GM23338 (cell line): Measurements from ENCODE around the gene FANCL.

Experiments
- CREB1 ChIP-seq: fragments of 250-450 bp; sonication (Bioruptor Pico); IDR thresholded peaks from 2 replicates; pipeline ENCODE4 v1.5.0; 2020; ENCODE audit warnings: low read depth, mild to moderate bottlenecking, moderate library complexity
- EZH2 ChIP-seq: fragments of 200-600 bp; sonication (generic); IDR thresholded peaks from one replicate; pipeline ENCODE4 v1.8.0; 2017; ENCODE audit warnings: antibody characterized with exemption, mild to moderate bottlenecking, low read depth; ENCODE audit not compliant: unreplicated experiment
- EZH2phosphoT487 ChIP-seq: fragments of 200-600 bp; sonication (generic); IDR thresholded peaks from one replicate; pipeline ENCODE4 v1.8.1; 2018; ENCODE audit warnings: antibody characterized with exemption; ENCODE audit not compliant: unreplicated experiment
- JUNB ChIP-seq: IDR thresholded peaks from one replicate; pipeline ENCODE4 v1.6.1; 2016; ENCODE audit warnings: antibody characterized with exemption; ENCODE audit not compliant: unreplicated experiment
- NANOG ChIP-seq: IDR thresholded peaks from 2 replicates; pipeline ENCODE4 v1.6.1; 2016; ENCODE audit warnings: antibody characterized with exemption, borderline replicate concordance
- POLR2AphosphoS5 ChIP-seq: IDR thresholded peaks from 2 replicates; pipeline ENCODE4 v1.6.1; 2016; ENCODE audit warnings: antibody characterized with exemption, low read depth
- STAT1 ChIP-seq: IDR thresholded peaks from one replicate; pipeline ENCODE4 v1.6.1; 2016; ENCODE audit warnings: antibody characterized with exemption; ENCODE audit not compliant: unreplicated experiment
- ZNF114 ChIP-seq: fragments of 250-450 bp; sonication (Bioruptor Pico); IDR thresholded peaks from 2 replicates; pipeline ENCODE4 v1.5.0; 2020; ENCODE audit warnings: mild to moderate bottlenecking, moderate library complexity
- TF ChIP-seq, protein P1 (sequence below), 2 experiments: fragments of 200-600 bp in 1 of 2; sonication (generic) in 1 of 2; conservative IDR thresholded peaks; 2 replicates each; pipeline versions ENCODE4 v1.5.1 to v1.6.1; 2016 to 2017; ENCODE audit warnings: antibody characterized with exemption in 2 of 2, low read depth in 2 of 2, mild to moderate bottlenecking in 2 of 2, moderate library complexity in 1 of 2
- TF ChIP-seq, protein P2 (sequence below): IDR thresholded peaks from 2 replicates; pipeline ENCODE4 v1.6.1; 2016; ENCODE audit warnings: antibody characterized with exemption
- TF ChIP-seq, protein P3 (sequence below): IDR thresholded peaks from one replicate; pipeline ENCODE4 v1.6.1; 2018; ENCODE audit warnings: antibody characterized with exemption; ENCODE audit not compliant: unreplicated experiment
- TF ChIP-seq, protein P4 (sequence below): fragments of 250-450 bp; sonication (Bioruptor Pico); IDR thresholded peaks from 2 replicates; pipeline ENCODE4 v1.5.0; 2020; ENCODE audit warnings: mild to moderate bottlenecking, moderate library complexity

DNA sequence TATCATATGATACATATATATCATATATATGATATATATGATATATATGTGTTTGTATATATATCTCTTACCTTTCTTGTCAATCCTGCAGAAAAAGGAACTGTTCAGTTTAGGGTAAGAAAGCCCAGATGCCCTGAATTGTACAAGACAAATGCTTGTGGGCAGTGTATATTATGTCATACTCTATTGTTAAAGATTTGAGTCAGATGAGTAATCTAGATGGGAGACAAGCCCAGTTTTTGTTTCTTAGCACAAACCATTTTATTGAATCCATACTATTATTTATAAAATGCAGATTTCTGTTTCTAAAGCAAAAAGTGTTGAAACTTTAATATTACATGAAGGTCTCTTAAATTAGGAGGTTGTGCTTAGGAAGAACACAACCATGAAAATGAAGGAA, 103.9 kb downstream of the FANCL start:
- no peak for TF ChIP-seq EZH2phosphoT487
- TF ChIP-seq EZH2: no peak
- TF ChIP-seq, protein P1, sequence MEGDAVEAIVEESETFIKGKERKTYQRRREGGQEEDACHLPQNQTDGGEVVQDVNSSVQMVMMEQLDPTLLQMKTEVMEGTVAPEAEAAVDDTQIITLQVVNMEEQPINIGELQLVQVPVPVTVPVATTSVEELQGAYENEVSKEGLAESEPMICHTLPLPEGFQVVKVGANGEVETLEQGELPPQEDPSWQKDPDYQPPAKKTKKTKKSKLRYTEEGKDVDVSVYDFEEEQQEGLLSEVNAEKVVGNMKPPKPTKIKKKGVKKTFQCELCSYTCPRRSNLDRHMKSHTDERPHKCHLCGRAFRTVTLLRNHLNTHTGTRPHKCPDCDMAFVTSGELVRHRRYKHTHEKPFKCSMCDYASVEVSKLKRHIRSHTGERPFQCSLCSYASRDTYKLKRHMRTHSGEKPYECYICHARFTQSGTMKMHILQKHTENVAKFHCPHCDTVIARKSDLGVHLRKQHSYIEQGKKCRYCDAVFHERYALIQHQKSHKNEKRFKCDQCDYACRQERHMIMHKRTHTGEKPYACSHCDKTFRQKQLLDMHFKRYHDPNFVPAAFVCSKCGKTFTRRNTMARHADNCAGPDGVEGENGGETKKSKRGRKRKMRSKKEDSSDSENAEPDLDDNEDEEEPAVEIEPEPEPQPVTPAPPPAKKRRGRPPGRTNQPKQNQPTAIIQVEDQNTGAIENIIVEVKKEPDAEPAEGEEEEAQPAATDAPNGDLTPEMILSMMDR (conservative IDR thresholded peaks at IDR 0.05; ENCODE audit: low read depth in 2 of 2): no peak
- no peak for TF ChIP-seq JUNB
- TF ChIP-seq POLR2AphosphoS5: no peak
- TF ChIP-seq, protein P2, sequence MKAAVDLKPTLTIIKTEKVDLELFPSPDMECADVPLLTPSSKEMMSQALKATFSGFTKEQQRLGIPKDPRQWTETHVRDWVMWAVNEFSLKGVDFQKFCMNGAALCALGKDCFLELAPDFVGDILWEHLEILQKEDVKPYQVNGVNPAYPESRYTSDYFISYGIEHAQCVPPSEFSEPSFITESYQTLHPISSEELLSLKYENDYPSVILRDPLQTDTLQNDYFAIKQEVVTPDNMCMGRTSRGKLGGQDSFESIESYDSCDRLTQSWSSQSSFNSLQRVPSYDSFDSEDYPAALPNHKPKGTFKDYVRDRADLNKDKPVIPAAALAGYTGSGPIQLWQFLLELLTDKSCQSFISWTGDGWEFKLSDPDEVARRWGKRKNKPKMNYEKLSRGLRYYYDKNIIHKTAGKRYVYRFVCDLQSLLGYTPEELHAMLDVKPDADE: no peak
- TF ChIP-seq, protein P3, sequence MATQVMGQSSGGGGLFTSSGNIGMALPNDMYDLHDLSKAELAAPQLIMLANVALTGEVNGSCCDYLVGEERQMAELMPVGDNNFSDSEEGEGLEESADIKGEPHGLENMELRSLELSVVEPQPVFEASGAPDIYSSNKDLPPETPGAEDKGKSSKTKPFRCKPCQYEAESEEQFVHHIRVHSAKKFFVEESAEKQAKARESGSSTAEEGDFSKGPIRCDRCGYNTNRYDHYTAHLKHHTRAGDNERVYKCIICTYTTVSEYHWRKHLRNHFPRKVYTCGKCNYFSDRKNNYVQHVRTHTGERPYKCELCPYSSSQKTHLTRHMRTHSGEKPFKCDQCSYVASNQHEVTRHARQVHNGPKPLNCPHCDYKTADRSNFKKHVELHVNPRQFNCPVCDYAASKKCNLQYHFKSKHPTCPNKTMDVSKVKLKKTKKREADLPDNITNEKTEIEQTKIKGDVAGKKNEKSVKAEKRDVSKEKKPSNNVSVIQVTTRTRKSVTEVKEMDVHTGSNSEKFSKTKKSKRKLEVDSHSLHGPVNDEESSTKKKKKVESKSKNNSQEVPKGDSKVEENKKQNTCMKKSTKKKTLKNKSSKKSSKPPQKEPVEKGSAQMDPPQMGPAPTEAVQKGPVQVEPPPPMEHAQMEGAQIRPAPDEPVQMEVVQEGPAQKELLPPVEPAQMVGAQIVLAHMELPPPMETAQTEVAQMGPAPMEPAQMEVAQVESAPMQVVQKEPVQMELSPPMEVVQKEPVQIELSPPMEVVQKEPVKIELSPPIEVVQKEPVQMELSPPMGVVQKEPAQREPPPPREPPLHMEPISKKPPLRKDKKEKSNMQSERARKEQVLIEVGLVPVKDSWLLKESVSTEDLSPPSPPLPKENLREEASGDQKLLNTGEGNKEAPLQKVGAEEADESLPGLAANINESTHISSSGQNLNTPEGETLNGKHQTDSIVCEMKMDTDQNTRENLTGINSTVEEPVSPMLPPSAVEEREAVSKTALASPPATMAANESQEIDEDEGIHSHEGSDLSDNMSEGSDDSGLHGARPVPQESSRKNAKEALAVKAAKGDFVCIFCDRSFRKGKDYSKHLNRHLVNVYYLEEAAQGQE: no peak
- TF ChIP-seq CREB1 (CRISPR knock-in tag): no peak
- no peak for TF ChIP-seq ZNF114 (CRISPR knock-in tag)
- no peak for TF ChIP-seq STAT1
- TF ChIP-seq, protein P4, sequence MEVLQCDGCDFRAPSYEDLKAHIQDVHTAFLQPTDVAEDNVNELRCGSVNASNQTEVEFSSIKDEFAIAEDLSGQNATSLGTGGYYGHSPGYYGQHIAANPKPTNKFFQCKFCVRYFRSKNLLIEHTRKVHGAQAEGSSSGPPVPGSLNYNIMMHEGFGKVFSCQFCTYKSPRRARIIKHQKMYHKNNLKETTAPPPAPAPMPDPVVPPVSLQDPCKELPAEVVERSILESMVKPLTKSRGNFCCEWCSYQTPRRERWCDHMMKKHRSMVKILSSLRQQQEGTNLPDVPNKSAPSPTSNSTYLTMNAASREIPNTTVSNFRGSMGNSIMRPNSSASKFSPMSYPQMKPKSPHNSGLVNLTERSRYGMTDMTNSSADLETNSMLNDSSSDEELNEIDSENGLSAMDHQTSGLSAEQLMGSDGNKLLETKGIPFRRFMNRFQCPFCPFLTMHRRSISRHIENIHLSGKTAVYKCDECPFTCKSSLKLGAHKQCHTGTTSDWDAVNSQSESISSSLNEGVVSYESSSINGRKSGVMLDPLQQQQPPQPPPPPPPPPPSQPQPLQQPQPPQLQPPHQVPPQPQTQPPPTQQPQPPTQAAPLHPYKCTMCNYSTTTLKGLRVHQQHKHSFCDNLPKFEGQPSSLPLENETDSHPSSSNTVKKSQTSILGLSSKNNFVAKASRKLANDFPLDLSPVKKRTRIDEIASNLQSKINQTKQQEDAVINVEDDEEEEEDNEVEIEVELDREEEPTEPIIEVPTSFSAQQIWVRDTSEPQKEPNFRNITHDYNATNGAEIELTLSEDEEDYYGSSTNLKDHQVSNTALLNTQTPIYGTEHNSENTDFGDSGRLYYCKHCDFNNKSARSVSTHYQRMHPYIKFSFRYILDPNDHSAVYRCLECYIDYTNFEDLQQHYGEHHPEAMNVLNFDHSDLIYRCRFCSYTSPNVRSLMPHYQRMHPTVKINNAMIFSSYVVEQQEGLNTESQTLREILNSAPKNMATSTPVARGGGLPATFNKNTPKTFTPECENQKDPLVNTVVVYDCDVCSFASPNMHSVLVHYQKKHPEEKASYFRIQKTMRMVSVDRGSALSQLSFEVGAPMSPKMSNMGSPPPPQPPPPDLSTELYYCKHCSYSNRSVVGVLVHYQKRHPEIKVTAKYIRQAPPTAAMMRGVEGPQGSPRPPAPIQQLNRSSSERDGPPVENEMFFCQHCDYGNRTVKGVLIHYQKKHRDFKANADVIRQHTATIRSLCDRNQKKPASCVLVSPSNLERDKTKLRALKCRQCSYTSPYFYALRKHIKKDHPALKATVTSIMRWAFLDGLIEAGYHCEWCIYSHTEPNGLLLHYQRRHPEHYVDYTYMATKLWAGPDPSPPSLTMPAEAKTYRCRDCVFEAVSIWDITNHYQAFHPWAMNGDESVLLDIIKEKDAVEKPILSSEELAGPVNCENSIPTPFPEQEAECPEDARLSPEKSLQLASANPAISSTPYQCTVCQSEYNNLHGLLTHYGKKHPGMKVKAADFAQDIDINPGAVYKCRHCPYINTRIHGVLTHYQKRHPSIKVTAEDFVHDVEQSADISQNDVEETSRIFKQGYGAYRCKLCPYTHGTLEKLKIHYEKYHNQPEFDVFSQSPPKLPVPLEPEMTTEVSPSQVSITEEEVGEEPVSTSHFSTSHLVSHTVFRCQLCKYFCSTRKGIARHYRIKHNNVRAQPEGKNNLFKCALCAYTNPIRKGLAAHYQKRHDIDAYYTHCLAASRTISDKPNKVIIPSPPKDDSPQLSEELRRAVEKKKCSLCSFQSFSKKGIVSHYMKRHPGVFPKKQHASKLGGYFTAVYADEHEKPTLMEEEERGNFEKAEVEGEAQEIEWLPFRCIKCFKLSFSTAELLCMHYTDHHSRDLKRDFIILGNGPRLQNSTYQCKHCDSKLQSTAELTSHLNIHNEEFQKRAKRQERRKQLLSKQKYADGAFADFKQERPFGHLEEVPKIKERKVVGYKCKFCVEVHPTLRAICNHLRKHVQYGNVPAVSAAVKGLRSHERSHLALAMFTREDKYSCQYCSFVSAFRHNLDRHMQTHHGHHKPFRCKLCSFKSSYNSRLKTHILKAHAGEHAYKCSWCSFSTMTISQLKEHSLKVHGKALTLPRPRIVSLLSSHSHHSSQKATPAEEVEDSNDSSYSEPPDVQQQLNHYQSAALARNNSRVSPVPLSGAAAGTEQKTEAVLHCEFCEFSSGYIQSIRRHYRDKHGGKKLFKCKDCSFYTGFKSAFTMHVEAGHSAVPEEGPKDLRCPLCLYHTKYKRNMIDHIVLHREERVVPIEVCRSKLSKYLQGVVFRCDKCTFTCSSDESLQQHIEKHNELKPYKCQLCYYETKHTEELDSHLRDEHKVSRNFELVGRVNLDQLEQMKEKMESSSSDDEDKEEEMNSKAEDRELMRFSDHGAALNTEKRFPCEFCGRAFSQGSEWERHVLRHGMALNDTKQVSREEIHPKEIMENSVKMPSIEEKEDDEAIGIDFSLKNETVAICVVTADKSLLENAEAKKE (CRISPR knock-in tag): no peak
- no peak for TF ChIP-seq NANOG
